Sigmoid colon (tissue), 7 donors: ENCODE results near the gene RIMBP2. TPM values are rescaled to one million over a fixed set of nuclear protein-coding genes. Genes with fewer than 3 reads are reported as not detected.
"Not testable (repeated sequence)": the region's sequence is repeated elsewhere in the genome, so short reads cannot be mapped to it uniquely, and the experiment has no call there.

Experiments used
- DNase-seq: peaks from one replicate; pipeline ENCODE4 v3.0.0-alpha.2; 2019
- H3K27ac ChIP-seq, 4 donors: fragments of 200-600 bp; sonication (generic); one replicate each; pipeline ENCODE4 v1.5.1; 2016 to 2019; ENCODE audit warnings: mild to moderate bottlenecking in 1 of 4
- H3K27me3 ChIP-seq, 3 donors: fragments of 200-600 bp; sonication (generic); one replicate each; pipeline ENCODE4 v1.5.1; 2019; ENCODE audit warnings: mild to moderate bottlenecking in 1 of 3
- H3K36me3 ChIP-seq, 4 donors: fragments of 200-600 bp; sonication (generic); one replicate each; pipeline ENCODE4 v1.5.1; 2016 to 2019
- H3K4me1 ChIP-seq, 4 donors: fragments of 200-600 bp; sonication (generic); one replicate each; pipeline ENCODE4 v1.5.1; 2017 to 2019
- H3K4me3 ChIP-seq, 4 donors: fragments of 200-600 bp; sonication (generic); one replicate each; pipeline ENCODE4 v1.5.1; 2017 to 2019; ENCODE audit warnings: mild to moderate bottlenecking in 2 of 4, moderate library complexity in 1 of 4
- H3K9me3 ChIP-seq, 4 donors: fragments of 200-600 bp in 3 of 4; sonication (generic) in 3 of 4; one replicate each; pipeline versions ENCODE4 v1.5.1 to v1.6.1; 2013 to 2019
- EP300 ChIP-seq, 4 donors: sonication (generic); formaldehyde crosslinking; IDR thresholded peaks; one replicate each; pipeline ENCODE4 v1.6.1; 2017; ENCODE audit warnings: antibody characterized with exemption in 4 of 4
- POLR2A ChIP-seq, 2 donors: fragments of 450-650 bp; IDR thresholded peaks; one replicate each; pipeline ENCODE4 v1.6.1; 2016; ENCODE audit warnings: antibody characterized with exemption in 2 of 2, mild to moderate bottlenecking in 2 of 2, moderate library complexity in 2 of 2
- POLR2AphosphoS5 ChIP-seq, 4 donors: sonication (generic); formaldehyde crosslinking; IDR thresholded peaks; one replicate each; pipeline ENCODE4 v1.6.1; 2017; ENCODE audit warnings: antibody characterized with exemption in 4 of 4
- WGBS, 2 donors: extraction: QIAGEN DNeasy Blood & Tissue Kit; methylation state at CpG; one replicate each; pipeline ENCODE4 v1.1.7; 2013; 5-methylcytosine and 5-hydroxymethylcytosine counted together
- intact Hi-C: fragments of 100-400 bp; cut with DNase I; formaldehyde crosslinking; loops from one replicate; pipeline ENCODE4 v1.15.1; 2023
- polyA plus RNA-seq, 3 donors: library from polyadenylated mRNA; stranded (reverse); fragments of 200-250 nt; gene quantifications; one replicate each; pipeline ENCODE4 v1.2.3, GENCODE V29; 2013
- total RNA-seq, 4 donors: library from RNA; depleted of rRNA; stranded (reverse); fragments of >200 nt; gene quantifications; one replicate each; pipeline ENCODE4 v1.1.0, GENCODE V29; 2016
- TF ChIP-seq, protein P1 (sequence below), 4 experiments: fragments of 450-650 bp in 3 of 4; fragments of 200-600 bp in 1 of 4; IDR thresholded peaks; one replicate each; pipeline ENCODE4 v1.5.1; 2016 to 2019; ENCODE audit warnings: antibody characterized with exemption in 4 of 4, mild to moderate bottlenecking in 3 of 4, moderate library complexity in 2 of 4
- donor health status: healthy with polysubstance abuse.
- donor health status: Bipolar disorder and iron deficiency.
- donor health status: healthy.

The RIMBP2 gene
- total and polyA plus RNA-seq, 7 donors, result under 0.01 to 5.5 (median 1.4) TPM

DNA sequence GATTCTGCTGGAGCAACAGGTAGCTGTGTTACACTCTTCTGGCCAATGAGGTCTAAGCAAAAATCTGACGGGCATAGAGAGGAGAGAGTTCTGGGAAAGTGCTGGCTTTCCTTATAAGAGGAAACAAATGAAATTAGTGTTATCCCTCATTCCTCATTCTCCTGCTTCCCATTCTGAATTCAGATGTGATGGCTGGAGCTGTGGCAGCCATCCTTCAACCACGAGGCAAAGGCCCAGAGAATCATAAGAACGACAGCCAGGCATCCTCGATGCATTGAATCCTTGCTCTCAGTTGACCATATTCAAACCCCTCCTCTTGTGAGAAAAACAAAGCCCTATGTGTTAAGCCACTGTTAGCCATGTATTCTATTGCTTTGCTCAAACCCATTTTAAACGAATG is 27.5 kb upstream of the RIMBP2 start:
- intact Hi-C loops, result loop anchor here (10.0 kb wide), 1 partner anchor 699 kb away; no protein-coding TSS in a partner anchor
- no peak for DNase-seq
- H3K27ac ChIP-seq, result no peak overlapping the region
- 88 to 91% methylated on average over 5 of the region's 5 CpGs for WGBS, 2 donors
- TF ChIP-seq, protein P1, sequence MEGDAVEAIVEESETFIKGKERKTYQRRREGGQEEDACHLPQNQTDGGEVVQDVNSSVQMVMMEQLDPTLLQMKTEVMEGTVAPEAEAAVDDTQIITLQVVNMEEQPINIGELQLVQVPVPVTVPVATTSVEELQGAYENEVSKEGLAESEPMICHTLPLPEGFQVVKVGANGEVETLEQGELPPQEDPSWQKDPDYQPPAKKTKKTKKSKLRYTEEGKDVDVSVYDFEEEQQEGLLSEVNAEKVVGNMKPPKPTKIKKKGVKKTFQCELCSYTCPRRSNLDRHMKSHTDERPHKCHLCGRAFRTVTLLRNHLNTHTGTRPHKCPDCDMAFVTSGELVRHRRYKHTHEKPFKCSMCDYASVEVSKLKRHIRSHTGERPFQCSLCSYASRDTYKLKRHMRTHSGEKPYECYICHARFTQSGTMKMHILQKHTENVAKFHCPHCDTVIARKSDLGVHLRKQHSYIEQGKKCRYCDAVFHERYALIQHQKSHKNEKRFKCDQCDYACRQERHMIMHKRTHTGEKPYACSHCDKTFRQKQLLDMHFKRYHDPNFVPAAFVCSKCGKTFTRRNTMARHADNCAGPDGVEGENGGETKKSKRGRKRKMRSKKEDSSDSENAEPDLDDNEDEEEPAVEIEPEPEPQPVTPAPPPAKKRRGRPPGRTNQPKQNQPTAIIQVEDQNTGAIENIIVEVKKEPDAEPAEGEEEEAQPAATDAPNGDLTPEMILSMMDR (IDR thresholded peaks at IDR 0.05), result no peak
- peaks cover 0 to 16% (median 0%) of the 10 kb centered on the region in 3 donors for H3K27me3 ChIP-seq
- no peak overlapping the region for H3K4me3 ChIP-seq
- peaks cover 0 to 6% (median 2%) of the 10 kb centered on the region in 4 donors for H3K4me1 ChIP-seq
- no peaks in the 10 kb centered on the region for H3K36me3 ChIP-seq
- H3K9me3 ChIP-seq, result peaks cover 0 to 2% (median under 1%) of the 10 kb centered on the region in 4 donors

DNA sequence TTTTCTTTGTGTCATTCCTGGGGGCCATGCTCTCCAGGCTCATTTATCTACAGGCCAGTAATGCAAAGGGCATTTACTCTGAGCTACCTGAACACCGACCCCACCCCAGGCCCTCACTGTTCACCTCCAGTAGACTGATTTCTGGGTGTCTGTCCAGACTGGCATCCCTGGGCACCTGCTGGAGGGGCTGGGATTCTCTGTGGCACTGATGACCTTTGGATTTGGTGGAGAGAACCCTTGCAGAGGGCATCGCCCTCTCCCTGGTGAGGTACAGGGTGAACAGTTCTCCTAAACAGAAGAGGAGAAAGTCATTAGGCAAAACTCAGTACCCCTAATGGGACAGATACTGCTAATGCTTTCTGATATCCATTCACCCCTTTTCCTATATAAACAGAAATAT is 27.1 kb upstream of the RIMBP2 start:
- Histone ChIP-seq H3K4me1 (peaks cover 0 to 4% (median 2%) of the 10 kb centered on the region in 4 donors), H3K27ac (no peak overlapping the region), H3K9me3 (peaks cover 0 to 6% (median 2%) of the 10 kb centered on the region in 4 donors), H3K27me3 (peaks cover 0 to 20% (median 0%) of the 10 kb centered on the region in 3 donors), H3K36me3 (no peaks in the 10 kb centered on the region), H3K4me3 (no peak overlapping the region)
- intact Hi-C loops, result loop anchor here (10.0 kb wide), 1 partner anchor 698 kb away; no protein-coding TSS in a partner anchor
- WGBS, 2 donors, result 81 to 91% methylated on average over 2 of the region's 2 CpGs
- no peak for DNase-seq
- TF ChIP-seq EP300 (IDR thresholded peaks at IDR 0.05) (no peak), POLR2AphosphoS5 (IDR thresholded peaks at IDR 0.05) (no peak), POLR2A (IDR thresholded peaks at IDR 0.05) (no peak)
- TF ChIP-seq, protein P1 (IDR thresholded peaks at IDR 0.05), result no peak

DNA sequence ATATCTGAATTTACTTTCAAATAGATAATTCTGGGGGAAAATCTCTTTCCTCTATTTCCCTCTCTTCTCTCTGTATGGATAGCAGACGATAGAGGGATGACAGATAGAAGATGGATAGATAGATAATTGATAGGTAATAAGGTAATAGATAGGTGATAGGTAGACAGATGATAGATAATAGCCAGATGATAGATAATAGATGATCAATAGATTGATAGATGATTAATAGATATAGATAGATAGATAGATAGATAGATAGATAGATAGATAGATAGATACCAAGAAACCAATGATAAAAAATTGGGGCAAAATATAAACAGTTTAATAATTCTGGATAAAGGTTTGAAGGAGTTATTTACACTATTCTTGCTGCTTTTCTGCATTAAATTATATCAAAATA is 26.6 kb upstream of the RIMBP2 start:
- WGBS, 2 donors, result 83 to 88% methylated on average over 1 of the region's 1 CpG
- intact Hi-C loops, result loop anchor here (10.0 kb wide), 1 partner anchor 698 kb away; no protein-coding TSS in a partner anchor
- H3K36me3 ChIP-seq, result no peaks in the 10 kb centered on the region

DNA sequence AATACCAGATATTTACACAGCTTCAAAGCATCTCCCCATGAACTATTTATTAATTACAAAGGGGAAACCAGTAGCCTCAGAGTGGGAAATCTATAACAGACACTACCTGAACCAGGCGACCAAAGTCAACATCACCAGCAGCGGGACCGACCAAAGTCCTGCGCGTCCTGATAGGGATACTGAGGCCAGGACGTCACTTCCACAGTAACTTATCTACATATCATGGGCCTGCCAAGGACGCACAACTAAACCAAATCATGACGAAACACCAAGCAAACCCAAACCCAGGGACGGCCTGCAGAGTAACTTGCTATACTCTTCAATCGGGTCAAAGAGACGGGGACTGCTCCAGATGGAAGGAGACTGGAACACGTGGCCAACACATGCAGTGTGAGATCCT is 26.0 kb upstream of the RIMBP2 start:
- H3K27me3 ChIP-seq, result peaks cover 0 to 28% (median 0%) of the 10 kb centered on the region in 3 donors
- intact Hi-C loops, result loop anchor here (10.0 kb wide), 1 partner anchor 697 kb away; no protein-coding TSS in a partner anchor
- TF ChIP-seq POLR2A (IDR thresholded peaks at IDR 0.05) (no peak), EP300 (IDR thresholded peaks at IDR 0.05) (no peak), POLR2AphosphoS5 (IDR thresholded peaks at IDR 0.05) (no peak)
- TF ChIP-seq, protein P1 (IDR thresholded peaks at IDR 0.05), result no peak

More for the DNA sequence above, 26.6 kb upstream of the RIMBP2 start:
- H3K4me1 ChIP-seq, result peaks cover 0 to under 1% (median 0%) of the 10 kb centered on the region in 4 donors
- H3K9me3 ChIP-seq, result peaks cover 0 to 7% (median 2%) of the 10 kb centered on the region in 4 donors
- H3K27ac ChIP-seq, result no peak overlapping the region
- TF ChIP-seq, protein P1 (IDR thresholded peaks at IDR 0.05), result no peak
- no peak for TF ChIP-seq POLR2A (IDR thresholded peaks at IDR 0.05)
- TF ChIP-seq EP300 (IDR thresholded peaks at IDR 0.05), result no peak
- no peak for TF ChIP-seq POLR2AphosphoS5 (IDR thresholded peaks at IDR 0.05)
- DNase-seq, result no peak
- H3K4me3 ChIP-seq, result no peak overlapping the region
- peaks cover 0 to 25% (median 0%) of the 10 kb centered on the region in 3 donors for H3K27me3 ChIP-seq

DNA sequence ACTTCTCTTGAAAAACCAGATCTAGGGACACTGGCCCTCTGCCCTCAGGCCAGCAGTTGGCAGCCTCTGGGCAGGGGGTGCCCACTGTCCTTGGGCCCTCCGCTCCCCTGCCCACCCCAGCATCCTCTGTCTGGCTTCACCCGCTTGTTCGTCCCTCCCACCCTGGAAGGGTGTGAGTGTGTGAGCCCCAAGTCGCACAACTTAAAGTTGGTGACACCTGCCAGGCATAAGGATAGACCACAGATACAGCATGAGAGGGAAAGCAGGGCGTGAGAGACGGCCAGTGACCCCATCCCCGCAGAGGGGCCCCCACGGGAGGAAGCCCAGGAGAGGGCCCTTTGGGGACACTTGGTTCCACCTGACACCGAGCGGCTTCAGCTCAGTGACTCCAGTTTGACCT is 23.5 kb upstream of the RIMBP2 start:
- WGBS, 2 donors, result 87 to 92% methylated on average over 10 of the region's 10 CpGs
- intact Hi-C loops, result no loop called here
- DNase-seq, result no peak
- no peaks in the 10 kb centered on the region for H3K36me3 ChIP-seq
- H3K4me1 ChIP-seq, result no peaks in the 10 kb centered on the region
- H3K27ac ChIP-seq, result no peak overlapping the region
- H3K4me3 ChIP-seq, result no peak overlapping the region
- H3K9me3 ChIP-seq, result peaks cover 0 to 7% (median 2%) of the 10 kb centered on the region in 4 donors
- no peak for TF ChIP-seq POLR2A (IDR thresholded peaks at IDR 0.05)
- TF ChIP-seq, protein P1 (IDR thresholded peaks at IDR 0.05), result no peak
- no peak for TF ChIP-seq EP300 (IDR thresholded peaks at IDR 0.05)
- TF ChIP-seq POLR2AphosphoS5 (IDR thresholded peaks at IDR 0.05), result no peak
- peaks cover 0 to 36% (median 0%) of the 10 kb centered on the region in 3 donors for H3K27me3 ChIP-seq

More for the DNA sequence above, 26.0 kb upstream of the RIMBP2 start:
- Histone ChIP-seq H3K9me3 (peaks cover 0 to 7% (median 2%) of the 10 kb centered on the region in 4 donors), H3K4me3 (no peak overlapping the region), H3K4me1 (no peaks in the 10 kb centered on the region), H3K36me3 (no peaks in the 10 kb centered on the region), H3K27ac (no peak overlapping the region)
- WGBS, 2 donors, result 82 to 85% methylated on average over 12 of the region's 12 CpGs
- no peak for DNase-seq

DNA sequence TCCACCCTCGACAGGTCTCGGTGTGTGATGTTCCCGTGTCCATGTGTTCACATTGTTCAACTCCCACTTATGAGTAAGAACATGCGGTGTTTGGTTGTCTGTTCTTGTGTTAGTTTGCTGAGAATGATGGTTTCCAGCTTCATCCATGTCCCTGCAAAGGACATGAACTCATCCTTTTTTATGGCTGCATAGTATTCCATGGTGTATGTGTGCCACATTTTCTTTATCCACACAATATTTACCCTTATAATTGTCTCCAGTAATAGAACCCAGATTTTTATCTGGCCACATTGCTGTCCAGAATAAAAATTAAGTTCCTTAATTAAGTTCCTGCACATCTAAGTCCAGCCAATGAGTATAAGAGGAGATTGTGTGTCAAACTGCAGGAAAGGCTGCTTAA is 22.3 kb upstream of the RIMBP2 start:
- H3K4me3 ChIP-seq, H3K27ac ChIP-seq, H3K4me1 ChIP-seq, intact Hi-C loops, H3K36me3 ChIP-seq, H3K9me3 ChIP-seq, DNase-seq: not testable (repeated sequence)
- 94 to 95% methylated on average over 4 of the region's 4 CpGs for WGBS, 2 donors
- peaks cover 0 to 36% (median 0%) of the 10 kb centered on the region in 3 donors for H3K27me3 ChIP-seq
